ENCODE results near the gene CSNK2A2. TPM values are rescaled to one million over a fixed set of nuclear protein-coding genes. Genes with fewer than 3 reads are reported as not detected.

Gene CSNK2A2
- 33.4 TPM for total RNA-seq

GRCh38 chr16:58198022-58198683 lies at the start of gene CSNK2A2:
CSNK2A2 (minus strand) TSS chr16:58198106; CDS start chr16:58197736, 370 bp downstream.

GRCh38 chr16:58129097-58129936 lies 68.6 kb downstream of the CSNK2A2 start, which contains the start of gene CFAP20:
CFAP20 (minus strand) TSS chr16:58129381; CDS start chr16:58129115, 266 bp downstream.

Small RNAs within 50 kb of the gene (small RNA-seq; reads per million reads assigned to genes)
- gene RN7SL645P: not detected

Other genes starting within 250 kb of the CSNK2A2 start
- gene CNGB1, start 227.0 kb downstream of the CSNK2A2 start, total RNA-seq: 21.9 TPM
- 8.1 TPM for gene ZNF319, start 197.4 kb downstream of the CSNK2A2 start, total RNA-seq
- gene USB1, start 196.7 kb downstream of the CSNK2A2 start, total RNA-seq: 11.3 TPM
- gene MMP15, start 172.4 kb downstream of the CSNK2A2 start, total RNA-seq: 19.4 TPM
- 92.0 TPM for gene CFAP20, start 68.7 kb downstream of the CSNK2A2 start, total RNA-seq
- not detected for gene PRSS54, start 96.9 kb upstream of the CSNK2A2 start, total RNA-seq
- gene GINS3, start 194.4 kb upstream of the CSNK2A2 start, total RNA-seq: 3.9 TPM

Measured in diencephalon (tissue), 1 donor.